ENCODE measurements around the gene POC1A. TPM values are rescaled to one million over a fixed set of nuclear protein-coding genes. Genes with fewer than 3 reads are reported as not detected.

Gene POC1A
- total RNA-seq, 1 experiment from 2014 or later: 43.0 TPM

DNA sequence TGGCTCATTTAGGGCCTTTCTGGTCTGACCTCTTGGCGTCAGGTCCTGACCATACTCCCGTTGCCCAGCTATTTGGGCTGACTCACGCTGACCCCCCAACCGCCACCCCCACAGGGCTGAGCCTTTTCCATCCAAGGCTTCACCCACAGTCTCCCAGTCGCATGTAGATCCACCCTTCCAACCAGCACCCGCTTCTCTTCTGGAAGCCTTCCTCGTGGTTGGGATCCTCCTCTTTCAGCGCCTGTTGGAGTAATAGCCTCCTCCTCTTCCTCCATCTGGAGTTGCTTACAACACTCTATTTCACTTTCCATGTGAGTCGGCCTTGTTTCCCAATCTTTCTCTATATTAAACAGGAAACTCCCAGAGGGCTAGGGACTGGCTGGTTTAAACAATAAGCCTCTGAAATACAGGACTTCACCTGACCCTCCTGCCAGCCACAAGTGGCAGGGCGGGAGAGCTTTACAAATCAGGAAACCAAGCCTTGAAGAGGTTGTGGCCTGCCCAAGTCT is 41.7 kb upstream of the POC1A start:
- DNase-seq (peak; percentile 44), ATAC-seq (no peak)
- Histone ChIP-seq H3K4me3 (ENCODE audit: low read length) (no peak overlapping the region), H4K20me1 (ENCODE audit: low read length) (peaks cover 11% of the 10 kb centered on the region; the same call in 1 of the 2 replicates), H3K9me3 (ENCODE audit: low read length) (no peaks in the 10 kb centered on the region), H3K4me2 (ENCODE audit: low read length) (no peak overlapping the region), H3K27me3 (ENCODE audit: low read length) (no peaks in the 10 kb centered on the region), H2AFZ (ENCODE audit: low read length) (no peak overlapping the region), H3K79me2 (ENCODE audit: low read length) (peaks cover 28% of the 10 kb centered on the region), H3K4me1 (ENCODE audit: insufficient read depth, low read length) (peaks cover 42% of the 10 kb centered on the region), H3K9me2 (replicated peaks; ENCODE audit: low read length) (no peaks in the 10 kb centered on the region), H3K27ac (ENCODE audit: low read length) (no peak overlapping the region), H3F3A (ENCODE audit: low read length, unreplicated experiment) (no peaks in the 10 kb centered on the region), H3K9ac (ENCODE audit: low read length) (no peak overlapping the region), H3K36me3 (ENCODE audit: low read depth, low read length) (peaks cover 7% of the 10 kb centered on the region)
- ChIA-PET POLR2A (ENCODE audit: unreplicated experiment) (no interaction called here), CTCF (no interaction called here)
- TF ChIP-seq EZH2 (IDR thresholded peaks at IDR 0.05; ENCODE audit: low read length, unreplicated experiment): no peak
- no peak for TF ChIP-seq CTCF (conservative IDR thresholded peaks at IDR 0.05; ENCODE audit: low read depth, low read length)
- TF ChIP-seq EZH2phosphoT487 (IDR thresholded peaks at IDR 0.05; ENCODE audit: borderline replicate concordance, low read length): no peak
- no TSS peak for BruUV-seq (replicated peaks)
- intact Hi-C loops (cut with micrococcal nuclease): no loop called here

DNA sequence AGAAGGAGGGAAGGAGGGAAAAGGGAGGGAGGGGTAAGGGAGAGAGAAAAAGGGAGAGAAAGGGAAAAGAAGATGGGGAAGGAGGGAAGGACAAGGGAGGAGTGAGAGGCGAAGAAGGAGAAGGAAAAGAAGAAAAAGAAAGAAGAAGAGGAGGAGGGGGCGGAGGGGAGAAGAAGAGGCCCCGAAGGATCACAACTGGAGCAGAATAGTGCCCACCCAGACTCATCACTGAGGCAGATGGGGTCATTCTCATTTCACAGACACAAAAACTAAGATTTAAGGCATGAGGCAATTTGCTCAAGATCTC is 41.0 kb upstream of the POC1A start:
- Histone ChIP-seq H3F3A (ENCODE audit: low read length, unreplicated experiment) (no peaks in the 10 kb centered on the region), H3K4me3 (ENCODE audit: low read length) (no peak overlapping the region), H3K9me2 (replicated peaks; ENCODE audit: low read length) (no peaks in the 10 kb centered on the region), H4K20me1 (ENCODE audit: low read length) (peaks cover 11% of the 10 kb centered on the region; the same call in 1 of the 2 replicates), H3K9ac (ENCODE audit: low read length) (no peak overlapping the region), H2AFZ (ENCODE audit: low read length) (no peak overlapping the region), H3K4me2 (ENCODE audit: low read length) (no peak overlapping the region), H3K9me3 (ENCODE audit: low read length) (no peaks in the 10 kb centered on the region), H3K27ac (ENCODE audit: low read length) (no peak overlapping the region), H3K36me3 (ENCODE audit: low read depth, low read length) (peaks cover 4% of the 10 kb centered on the region), H3K4me1 (ENCODE audit: insufficient read depth, low read length) (peaks cover 38% of the 10 kb centered on the region), H3K27me3 (ENCODE audit: low read length) (no peaks in the 10 kb centered on the region), H3K79me2 (ENCODE audit: low read length) (peaks cover 23% of the 10 kb centered on the region)
- ATAC-seq (no peak), DNase-seq (no peak)
- intact Hi-C loops (cut with micrococcal nuclease): no loop called here
- TF ChIP-seq EZH2phosphoT487 (IDR thresholded peaks at IDR 0.05; ENCODE audit: borderline replicate concordance, low read length) (no peak), CTCF (conservative IDR thresholded peaks at IDR 0.05; ENCODE audit: low read depth, low read length) (no peak), EZH2 (IDR thresholded peaks at IDR 0.05; ENCODE audit: low read length, unreplicated experiment) (no peak)
- ChIA-PET POLR2A (ENCODE audit: unreplicated experiment) (no interaction called here), CTCF (no interaction called here)
- no TSS peak for BruUV-seq (replicated peaks)

- H4K20me1 ChIP-seq (ENCODE audit: low read length): peaks cover 11% of the 10 kb centered on the region; the same call in 1 of the 2 replicates
- no peak overlapping the region for H2AFZ ChIP-seq (ENCODE audit: low read length)
- DNase-seq: no peak
- ChIA-PET CTCF (no interaction called here), POLR2A (ENCODE audit: unreplicated experiment) (no interaction called here)
- H3K36me3 ChIP-seq (ENCODE audit: low read depth, low read length): peaks cover 4% of the 10 kb centered on the region
- H3K27ac ChIP-seq (ENCODE audit: low read length): no peak overlapping the region
- no peaks in the 10 kb centered on the region for H3K9me3 ChIP-seq (ENCODE audit: low read length)
- peaks cover 32% of the 10 kb centered on the region for H3K4me1 ChIP-seq (ENCODE audit: insufficient read depth, low read length)
- no peaks in the 10 kb centered on the region for H3F3A ChIP-seq (ENCODE audit: low read length, unreplicated experiment)
- peaks cover 18% of the 10 kb centered on the region for H3K79me2 ChIP-seq (ENCODE audit: low read length)
- TF ChIP-seq EZH2phosphoT487 (IDR thresholded peaks at IDR 0.05; ENCODE audit: borderline replicate concordance, low read length) (no peak), CTCF (conservative IDR thresholded peaks at IDR 0.05; ENCODE audit: low read depth, low read length) (no peak), EZH2 (IDR thresholded peaks at IDR 0.05; ENCODE audit: low read length, unreplicated experiment) (no peak)
- intact Hi-C loops (cut with micrococcal nuclease): no loop called here
- BruUV-seq (replicated peaks): no TSS peak
- no peak overlapping the region for H3K9ac ChIP-seq (ENCODE audit: low read length)
- no peak overlapping the region for H3K4me3 ChIP-seq (ENCODE audit: low read length)
- no peak overlapping the region for H3K4me2 ChIP-seq (ENCODE audit: low read length)
- H3K9me2 ChIP-seq (replicated peaks; ENCODE audit: low read length): no peaks in the 10 kb centered on the region
- H3K27me3 ChIP-seq (ENCODE audit: low read length): no peaks in the 10 kb centered on the region
- ATAC-seq: no peak
These were observed 40.5 kb upstream of the POC1A start for GRCh38 chr3:52194485-52195290.
